HepG2 (cell line): ENCODE data around the gene PITX3. TPM values are rescaled to one million over a fixed set of nuclear protein-coding genes. Genes with fewer than 3 reads are reported as not detected.

Experiments
- ARNT2 ChIP-seq: sonication (generic); formaldehyde crosslinking; IDR thresholded peaks from 2 replicates; pipeline ENCODE4 v1.8.0; 2022; ENCODE audit warnings: mild to moderate bottlenecking, low read depth, missing genetic modification reagents, moderate library complexity
- DNMT3B ChIP-seq: conservative IDR thresholded peaks from 2 replicates; pipeline ENCODE4 v1.6.1; 2016; ENCODE audit warnings: missing biosample characterization, control low read depth
- GATAD1 ChIP-seq: IDR thresholded peaks from 2 replicates; pipeline ENCODE4 v1.6.1; 2016; ENCODE audit warnings: missing genetic modification reagents, missing compliant biosample characterization
- HNRNPK ChIP-seq: fragments of 200-400 bp; formaldehyde crosslinking; IDR thresholded peaks from 2 replicates; pipeline ENCODE4 v1.6.1; 2018; ENCODE audit warnings: low read length, low read depth, moderate library complexity, mild to moderate bottlenecking; ENCODE audit not compliant: poor library complexity, severe bottlenecking
- JUN ChIP-seq: sonication (generic); formaldehyde crosslinking; IDR thresholded peaks from 2 replicates; pipeline ENCODE4 v1.4.0; 2020; ENCODE audit warnings: mild to moderate bottlenecking, missing genetic modification reagents
- KDM4B ChIP-seq: sonication (generic); formaldehyde crosslinking; IDR thresholded peaks from 2 replicates; pipeline ENCODE4 v1.4.0; 2020; ENCODE audit warnings: missing genetic modification reagents
- MBNL3 ChIP-seq: fragments of 250-450 bp; sonication (Bioruptor Pico); conservative IDR thresholded peaks from 2 replicates; pipeline ENCODE4 v1.8.0; 2022; ENCODE audit warnings: mild to moderate bottlenecking, inconsistent platforms
- NAIF1 ChIP-seq: sonication (generic); formaldehyde crosslinking; IDR thresholded peaks from 2 replicates; pipeline ENCODE4 v1.5.0; 2020; ENCODE audit warnings: mild to moderate bottlenecking, missing genetic modification reagents, borderline replicate concordance
- PAX8 ChIP-seq: sonication (generic); formaldehyde crosslinking; IDR thresholded peaks from 2 replicates; pipeline ENCODE4 v1.8.0; 2022; ENCODE audit warnings: mild to moderate bottlenecking, missing genetic modification reagents, borderline replicate concordance
- RFXANK ChIP-seq: IDR thresholded peaks from 2 replicates; pipeline ENCODE4 v1.6.1; 2016
- THAP9 ChIP-seq: sonication (generic); formaldehyde crosslinking; IDR thresholded peaks from 2 replicates; pipeline ENCODE4; 2020; ENCODE audit warnings: missing genetic modification reagents, mild to moderate bottlenecking, borderline replicate concordance
- XBP1 ChIP-seq: sonication (generic); formaldehyde crosslinking; IDR thresholded peaks from 2 replicates; pipeline ENCODE4 v1.5.0; 2020; ENCODE audit warnings: missing genetic modification reagents
- ZHX2 ChIP-seq, 2 experiments: sonication (generic) in 1 of 2; formaldehyde crosslinking in 1 of 2; IDR thresholded peaks; 2 replicates each; pipeline versions ENCODE4 v1.6.1 to v1.9.0; 2014 to 2022; ENCODE audit warnings: antibody characterized with exemption in 1 of 2, borderline replicate concordance in 1 of 2, inconsistent platforms in 1 of 2, low read depth in 1 of 2, missing genetic modification reagents in 1 of 2
- ZNF496 ChIP-seq: sonication (generic); formaldehyde crosslinking; IDR thresholded peaks from 2 replicates; pipeline ENCODE4 v1.8.1; 2023; ENCODE audit warnings: mild to moderate bottlenecking, moderate library complexity, missing genetic modification reagents; ENCODE audit not compliant: insufficient replicate concordance
- ZNF747 ChIP-seq: sonication (generic); formaldehyde crosslinking; IDR thresholded peaks from 2 replicates; pipeline ENCODE4 v1.8.1; 2023; ENCODE audit warnings: missing genetic modification reagents, mild to moderate bottlenecking, borderline replicate concordance
- ZNF879 ChIP-seq: sonication (generic); formaldehyde crosslinking; IDR thresholded peaks from 2 replicates; pipeline ENCODE4 v1.8.1; 2023; ENCODE audit warnings: missing genetic modification reagents
- polyA plus RNA-seq, 8 experiments: library from polyadenylated mRNA; depleted of rRNA in 3 of 8; stranded (reverse) in 7 of 8; unstranded in 1 of 8; fragments of >200 nt; fragmentation: Illumina TruSeq in 4 of 8; extraction: Trizol in 4 of 8; gene quantifications; 2 replicates each; pipeline versions ENCODE4 v1.2.1 to v1.2.3, GENCODE V29; 2011 to 2016; ENCODE audit warnings: low read depth in 4 of 8, missing spikeins in 1 of 8, mixed read lengths in 1 of 8; ENCODE audit not compliant: insufficient read depth in 1 of 8
- total RNA-seq, 5 experiments: library from RNA; depleted of rRNA; stranded (reverse); fragments of >200 nt; fragmentation: Illumina TruSeq; extraction: Trizol; gene quantifications; 2 replicates each; pipeline ENCODE4 v1.2.3, GENCODE V29; 2016; ENCODE audit warnings: low read depth in 1 of 5
- TF ChIP-seq, protein P1 (sequence below): sonication (generic); formaldehyde crosslinking; IDR thresholded peaks from 2 replicates; pipeline ENCODE4 v1.4.0; 2020; ENCODE audit warnings: missing genetic modification reagents

Gene PITX3
- total and polyA plus RNA-seq, 2 of the 13 experiments (the other 11 are each of a cell fraction or from before 2014, with no cell fraction given), result not detected

DNA sequence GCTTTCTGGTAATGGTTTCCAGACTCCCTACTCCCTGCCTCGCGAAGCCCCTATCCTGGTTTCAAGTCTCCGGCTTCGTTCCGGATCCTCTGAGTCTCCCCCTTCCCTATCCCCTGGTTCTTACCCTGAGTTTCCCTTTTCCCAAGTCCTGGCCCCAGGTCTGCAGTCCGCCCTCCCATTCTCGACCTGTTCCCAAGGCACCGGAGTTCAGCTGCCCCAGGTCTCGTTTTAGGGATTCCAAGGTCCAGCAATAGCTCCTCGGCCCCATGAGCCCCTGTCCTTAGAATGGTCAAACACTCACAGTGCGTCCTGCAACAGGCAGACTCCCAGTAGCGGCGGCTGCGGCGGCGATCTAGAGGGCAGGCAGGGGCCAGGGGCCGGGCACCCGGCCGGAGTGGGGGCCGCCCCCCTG, 274 bp downstream of the PITX3 start (continued):
- TF ChIP-seq, protein P1, sequence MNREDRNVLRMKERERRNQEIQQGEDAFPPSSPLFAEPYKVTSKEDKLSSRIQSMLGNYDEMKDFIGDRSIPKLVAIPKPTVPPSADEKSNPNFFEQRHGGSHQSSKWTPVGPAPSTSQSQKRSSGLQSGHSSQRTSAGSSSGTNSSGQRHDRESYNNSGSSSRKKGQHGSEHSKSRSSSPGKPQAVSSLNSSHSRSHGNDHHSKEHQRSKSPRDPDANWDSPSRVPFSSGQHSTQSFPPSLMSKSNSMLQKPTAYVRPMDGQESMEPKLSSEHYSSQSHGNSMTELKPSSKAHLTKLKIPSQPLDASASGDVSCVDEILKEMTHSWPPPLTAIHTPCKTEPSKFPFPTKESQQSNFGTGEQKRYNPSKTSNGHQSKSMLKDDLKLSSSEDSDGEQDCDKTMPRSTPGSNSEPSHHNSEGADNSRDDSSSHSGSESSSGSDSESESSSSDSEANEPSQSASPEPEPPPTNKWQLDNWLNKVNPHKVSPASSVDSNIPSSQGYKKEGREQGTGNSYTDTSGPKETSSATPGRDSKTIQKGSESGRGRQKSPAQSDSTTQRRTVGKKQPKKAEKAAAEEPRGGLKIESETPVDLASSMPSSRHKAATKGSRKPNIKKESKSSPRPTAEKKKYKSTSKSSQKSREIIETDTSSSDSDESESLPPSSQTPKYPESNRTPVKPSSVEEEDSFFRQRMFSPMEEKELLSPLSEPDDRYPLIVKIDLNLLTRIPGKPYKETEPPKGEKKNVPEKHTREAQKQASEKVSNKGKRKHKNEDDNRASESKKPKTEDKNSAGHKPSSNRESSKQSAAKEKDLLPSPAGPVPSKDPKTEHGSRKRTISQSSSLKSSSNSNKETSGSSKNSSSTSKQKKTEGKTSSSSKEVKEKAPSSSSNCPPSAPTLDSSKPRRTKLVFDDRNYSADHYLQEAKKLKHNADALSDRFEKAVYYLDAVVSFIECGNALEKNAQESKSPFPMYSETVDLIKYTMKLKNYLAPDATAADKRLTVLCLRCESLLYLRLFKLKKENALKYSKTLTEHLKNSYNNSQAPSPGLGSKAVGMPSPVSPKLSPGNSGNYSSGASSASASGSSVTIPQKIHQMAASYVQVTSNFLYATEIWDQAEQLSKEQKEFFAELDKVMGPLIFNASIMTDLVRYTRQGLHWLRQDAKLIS, result no peak
- TF ChIP-seq KDM4B (no peak), JUN (no peak), XBP1 (no peak), DNMT3B (CRISPR knock-in tag) (no peak), HNRNPK (no peak), ZNF747 (no peak), MBNL3 (CRISPR knock-in tag) (no peak), NAIF1 (CRISPR knock-in tag) (no peak), ZNF879 (CRISPR knock-in tag) (no peak), THAP9 (CRISPR knock-in tag) (no peak), GATAD1 (CRISPR knock-in tag) (no peak), PAX8 (CRISPR knock-in tag) (0 out of 2 replicates have a peak, but pooled peaks have one; percentile 45), ZHX2 (IDR thresholded peaks at IDR 0.05; ENCODE audit: low read depth) (no peak), ZHX2 (CRISPR knock-in tag; IDR thresholded peaks at IDR 0.05; ENCODE audit: borderline replicate concordance) (no peak), ARNT2 (CRISPR knock-in tag) (no peak), ZNF496 (no peak), RFXANK (CRISPR knock-in tag) (no peak)
